ENCODE data around the gene CWC27. TPM values are rescaled to one million over a fixed set of nuclear protein-coding genes. Genes with fewer than 3 reads are reported as not detected.
A peak's percentile ranks its signal among the peaks of the same experiment; 100 is the strongest.

CWC27 gene
- total RNA-seq, 1 experiment from 2014 or later, result 32.9 TPM

DNA sequence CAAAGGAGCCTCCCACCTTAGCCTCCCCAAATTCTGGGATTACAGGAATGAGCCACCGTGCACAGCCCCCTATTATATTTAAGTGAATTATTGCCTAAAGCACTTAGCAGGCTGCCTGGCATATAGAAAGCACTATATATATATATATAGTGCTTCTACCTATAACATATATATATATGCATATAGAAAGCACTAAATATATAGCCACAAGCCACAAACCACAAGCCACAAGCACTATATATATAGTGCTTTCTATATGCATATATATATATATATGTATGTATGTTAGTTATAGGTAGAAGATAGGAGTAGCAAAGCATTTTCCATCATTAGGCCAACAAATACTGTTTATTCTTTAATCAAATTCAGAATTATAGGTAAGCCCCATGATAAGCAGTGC is 185.8 kb downstream of the CWC27 start:
- Mint-ChIP-seq H3K27me3 (ENCODE audit: insufficient read depth, unreplicated experiment) (no peaks in the 10 kb centered on the region), H3K9me3 (ENCODE audit: unreplicated experiment) (no peaks in the 10 kb centered on the region), H3K4me1 (ENCODE audit: low read depth, unreplicated experiment) (peaks cover 13% of the 10 kb centered on the region), H3K4me3 (ENCODE audit: unreplicated experiment) (no peak overlapping the region), H3K27ac (ENCODE audit: unreplicated experiment) (no peak overlapping the region), H3K36me3 (ENCODE audit: insufficient read depth, unreplicated experiment) (no peaks in the 10 kb centered on the region)
- no peaks in the 10 kb centered on the region for H3K27me3 ChIP-seq (replicated peaks; ENCODE audit: control insufficient read depth, insufficient read depth, low read length)
- POLR2A ChIA-PET, result no interaction called here
- H3K9me3 ChIP-seq, result no peaks in the 10 kb centered on the region
- no peaks in the 10 kb centered on the region; the same call in 1 of the 2 replicates for H3K36me3 ChIP-seq (ENCODE audit: control insufficient read depth, insufficient read depth, low read length)
- DNase-seq, result no peak
- intact Hi-C loops (cut with micrococcal nuclease; ENCODE audit: unreplicated experiment), result no loop called here
- BruUV-seq (replicated peaks), result no TSS peak
- CTCF ChIA-PET, result no interaction called here
- no peak overlapping the region for H3K4me3 ChIP-seq (ENCODE audit: low read depth, low read length)
- TF ChIP-seq, protein P1, sequence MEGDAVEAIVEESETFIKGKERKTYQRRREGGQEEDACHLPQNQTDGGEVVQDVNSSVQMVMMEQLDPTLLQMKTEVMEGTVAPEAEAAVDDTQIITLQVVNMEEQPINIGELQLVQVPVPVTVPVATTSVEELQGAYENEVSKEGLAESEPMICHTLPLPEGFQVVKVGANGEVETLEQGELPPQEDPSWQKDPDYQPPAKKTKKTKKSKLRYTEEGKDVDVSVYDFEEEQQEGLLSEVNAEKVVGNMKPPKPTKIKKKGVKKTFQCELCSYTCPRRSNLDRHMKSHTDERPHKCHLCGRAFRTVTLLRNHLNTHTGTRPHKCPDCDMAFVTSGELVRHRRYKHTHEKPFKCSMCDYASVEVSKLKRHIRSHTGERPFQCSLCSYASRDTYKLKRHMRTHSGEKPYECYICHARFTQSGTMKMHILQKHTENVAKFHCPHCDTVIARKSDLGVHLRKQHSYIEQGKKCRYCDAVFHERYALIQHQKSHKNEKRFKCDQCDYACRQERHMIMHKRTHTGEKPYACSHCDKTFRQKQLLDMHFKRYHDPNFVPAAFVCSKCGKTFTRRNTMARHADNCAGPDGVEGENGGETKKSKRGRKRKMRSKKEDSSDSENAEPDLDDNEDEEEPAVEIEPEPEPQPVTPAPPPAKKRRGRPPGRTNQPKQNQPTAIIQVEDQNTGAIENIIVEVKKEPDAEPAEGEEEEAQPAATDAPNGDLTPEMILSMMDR (IDR thresholded peaks at IDR 0.05; ENCODE audit: insufficient read depth in 1 of 2, low read depth in 1 of 2, low read length in 1 of 2, severe bottlenecking in 1 of 2, unreplicated experiment in 1 of 2), result no peak
- peaks cover 19% of the 10 kb centered on the region for H3K4me1 ChIP-seq

DNA sequence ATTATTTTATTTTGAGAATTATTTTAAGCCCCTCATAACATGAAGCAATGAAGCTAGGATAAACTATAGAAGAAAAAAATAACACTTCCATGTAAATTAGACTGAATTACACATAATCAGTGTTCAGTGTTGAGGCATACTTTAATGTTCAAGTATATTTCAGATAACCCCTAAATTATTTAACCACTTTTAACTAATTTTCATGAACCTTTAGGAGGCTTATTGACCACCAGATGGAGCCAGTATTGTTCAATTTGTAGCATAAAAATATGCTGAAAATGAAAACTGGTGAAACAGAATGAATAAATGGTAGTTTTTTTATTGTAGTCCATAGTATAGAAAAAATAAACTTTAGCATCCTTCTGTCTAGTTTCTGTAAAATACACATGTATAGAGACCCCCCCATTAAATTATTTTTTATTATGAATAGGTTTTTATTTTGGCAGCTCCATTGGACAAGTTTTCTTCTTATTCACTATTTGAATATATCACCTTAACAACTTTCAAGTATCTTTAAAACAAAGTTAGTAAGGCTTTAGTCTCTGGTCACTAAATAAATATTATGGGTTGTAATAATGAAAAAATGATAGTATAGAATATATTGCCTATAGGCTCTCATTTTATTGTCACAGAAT is 190.1 kb downstream of the CWC27 start:
- no peaks in the 10 kb centered on the region; the same call in 1 of the 2 replicates for H3K36me3 ChIP-seq (ENCODE audit: control insufficient read depth, insufficient read depth, low read length)
- intact Hi-C loops (cut with micrococcal nuclease; ENCODE audit: unreplicated experiment), result loop anchor here (1.0 to 5.0 kb wide), 4 partner anchors 78 to 524 kb away; no protein-coding TSS in a partner anchor
- Mint-ChIP-seq H3K4me3 (ENCODE audit: unreplicated experiment) (no peak overlapping the region), H3K36me3 (ENCODE audit: insufficient read depth, unreplicated experiment) (peaks cover 6% of the 10 kb centered on the region), H3K4me1 (ENCODE audit: low read depth, unreplicated experiment) (peaks cover 13% of the 10 kb centered on the region), H3K27ac (ENCODE audit: unreplicated experiment) (no peak overlapping the region), H3K27me3 (ENCODE audit: insufficient read depth, unreplicated experiment) (no peaks in the 10 kb centered on the region), H3K9me3 (ENCODE audit: unreplicated experiment) (peaks cover 15% of the 10 kb centered on the region)
- H3K4me3 ChIP-seq (ENCODE audit: low read depth, low read length), result no peak overlapping the region
- ChIA-PET POLR2A (no interaction called here), CTCF (no interaction called here)
- no peaks in the 10 kb centered on the region for H3K27me3 ChIP-seq (replicated peaks; ENCODE audit: control insufficient read depth, insufficient read depth, low read length)
- no TSS peak for BruUV-seq (replicated peaks)
- peaks cover 14% of the 10 kb centered on the region for H3K9me3 ChIP-seq
- TF ChIP-seq, protein P1 (IDR thresholded peaks at IDR 0.05; ENCODE audit: insufficient read depth in 1 of 2, low read depth in 1 of 2, low read length in 1 of 2, severe bottlenecking in 1 of 2, unreplicated experiment in 1 of 2), result peak; percentile 40 to 48
- no peak for DNase-seq
- peaks cover 19% of the 10 kb centered on the region for H3K4me1 ChIP-seq

GRCh38 chr5:64963278-64963677 is 194.5 kb downstream of the CWC27 start:
- Mint-ChIP-seq H3K4me3 (ENCODE audit: unreplicated experiment) (no peak overlapping the region), H3K27ac (ENCODE audit: unreplicated experiment) (no peak overlapping the region), H3K27me3 (ENCODE audit: insufficient read depth, unreplicated experiment) (no peaks in the 10 kb centered on the region), H3K9me3 (ENCODE audit: unreplicated experiment) (peaks cover 15% of the 10 kb centered on the region), H3K4me1 (ENCODE audit: low read depth, unreplicated experiment) (no peaks in the 10 kb centered on the region), H3K36me3 (ENCODE audit: insufficient read depth, unreplicated experiment) (peaks cover 6% of the 10 kb centered on the region)
- Histone ChIP-seq H3K27me3 (replicated peaks; ENCODE audit: control insufficient read depth, insufficient read depth, low read length) (no peaks in the 10 kb centered on the region), H3K36me3 (ENCODE audit: control insufficient read depth, insufficient read depth, low read length) (no peaks in the 10 kb centered on the region), H3K4me1 (no peaks in the 10 kb centered on the region), H3K4me3 (ENCODE audit: low read depth, low read length) (no peak overlapping the region), H3K9me3 (peaks cover 21% of the 10 kb centered on the region)
- no peak for DNase-seq
- intact Hi-C loops (cut with micrococcal nuclease; ENCODE audit: unreplicated experiment), result no loop called here
- BruUV-seq (replicated peaks), result no TSS peak
- ChIA-PET POLR2A (no interaction called here), CTCF (no interaction called here)
- TF ChIP-seq, protein P1 (IDR thresholded peaks at IDR 0.05; ENCODE audit: insufficient read depth in 1 of 2, low read depth in 1 of 2, low read length in 1 of 2, severe bottlenecking in 1 of 2, unreplicated experiment in 1 of 2), result no peak
